NCI-H1092 (cell line): Measurements from ENCODE around the gene RILP.
A peak's percentile ranks its signal among the peaks of the same experiment; 100 is the strongest.

Experiments used
- DNase-seq: peaks from one replicate; lab custom pipeline; 2025; lab: John Stamatoyannopoulos, UW

The RILP gene

GRCh38 chr17:1629504-1630310, 20.0 kb downstream of the RILP start:
- DNase-seq: no peak

- DNase-seq: peak; percentile 90
These were observed 20.7 kb downstream of the RILP start for GRCh38 chr17:1628856-1629503.

- peak; percentile 84 for DNase-seq
These were observed 21.4 kb downstream of the RILP start, which contains the start of gene SLC43A2 for GRCh38 chr17:1627982-1628855. Gene SLC43A2, minus strand, starts transcription at chr17:1628834. Its CDS starts 960 bp downstream, at chr17:1627874.

GRCh38 chr17:1627182-1627981, 22.3 kb downstream of the RILP start:
- no peak for DNase-seq

GRCh38 chr17:1626333-1626732, 23.3 kb downstream of the RILP start:
- DNase-seq: no peak

- no peak for DNase-seq
These were observed 24.1 kb downstream of the RILP start for GRCh38 chr17:1625581-1625980.

GRCh38 chr17:1625053-1625452, 24.6 kb downstream of the RILP start:
- DNase-seq: no peak

- DNase-seq: no peak
These were observed 25.0 kb downstream of the RILP start for GRCh38 chr17:1624650-1625049.

GRCh38 chr17:1623057-1623630, 26.5 kb downstream of the RILP start:
- DNase-seq: no peak

GRCh38 chr17:1621273-1621954, 28.3 kb downstream of the RILP start:
- no peak for DNase-seq

GRCh38 chr17:1620486-1620885, 29.2 kb downstream of the RILP start:
- no peak for DNase-seq

GRCh38 chr17:1617620-1618174, 32.0 kb downstream of the RILP start:
- DNase-seq: no peak

- DNase-seq: no peak
These were observed 33.6 kb downstream of the RILP start for GRCh38 chr17:1616101-1616500.

GRCh38 chr17:1612400-1612799, 37.3 kb downstream of the RILP start:
- DNase-seq: no peak

- DNase-seq: no peak
These were observed 38.0 kb downstream of the RILP start for GRCh38 chr17:1611715-1612114.

- DNase-seq: no peak
These were observed 41.0 kb downstream of the RILP start for GRCh38 chr17:1608676-1609075.

- DNase-seq: no peak
These were observed 41.7 kb downstream of the RILP start for GRCh38 chr17:1607971-1608320.

GRCh38 chr17:1606352-1606985, 43.2 kb downstream of the RILP start:
- no peak for DNase-seq

- no peak for DNase-seq
These were observed 43.9 kb downstream of the RILP start for GRCh38 chr17:1605681-1606351.
